H1 (cell line): ENCODE measurements around the gene DIO3. TPM values are rescaled to one million over a fixed set of nuclear protein-coding genes. Genes with fewer than 3 reads are reported as not detected.

ENCODE experiments used
- CTCF ChIA-PET: fragments of 300-600 bp; sonication (Branson Sonifier 250); formaldehyde crosslinking; loops from one replicate; lab custom pipeline; 2021; ENCODE audit not compliant: partially characterized antibody; lab: Charles Lee
- POLR2A ChIA-PET: fragments of 300-600 bp; sonication (Branson Sonifier 250); formaldehyde crosslinking; loops from one replicate; lab custom pipeline; 2021; ENCODE audit warnings: inconsistent platforms; ENCODE audit not compliant: partially characterized antibody; lab: Charles Lee
- DNase-seq, 2 experiments: peaks; one replicate each; pipeline versions ENCODE4 v3.0.0 to v3.0.0-alpha.2; 2010 to 2022; ENCODE audit warnings: low spot score in 2 of 2, low read depth in 1 of 2, mixed read lengths in 1 of 2
- FAIRE-seq: peaks from 2 replicates; lab custom pipeline; 2011; peaks lifted over from hg19 to GRCh38; lab: Jason Lieb, UNC
- H2AFZ ChIP-seq: 2 replicates; pipeline ENCODE4 v1.8.1; 2012; ENCODE audit warnings: low read length, inconsistent platforms
- H2AK5ac ChIP-seq: 2 replicates; pipeline ENCODE4 v1.6.1; 2013; ENCODE audit warnings: low read depth, low read length
- H2BK120ac ChIP-seq: replicated peaks from 2 replicates; pipeline ENCODE3; 2013; ENCODE audit warnings: low read depth, low read length, inconsistent platforms
- H2BK12ac ChIP-seq: 2 replicates; pipeline ENCODE4 v1.6.1; 2013; ENCODE audit warnings: low read depth, low read length
- H2BK15ac ChIP-seq: 2 replicates; pipeline ENCODE4 v1.6.1; 2013; ENCODE audit warnings: low read length
- H2BK20ac ChIP-seq: 2 replicates; pipeline ENCODE4 v1.6.1; 2013; ENCODE audit warnings: low read length
- H2BK5ac ChIP-seq: 2 replicates; pipeline ENCODE4 v1.6.1; 2013; ENCODE audit warnings: low read depth, low read length
- H3K14ac ChIP-seq: 2 replicates; pipeline ENCODE4 v1.6.1; 2013; ENCODE audit warnings: inconsistent platforms; ENCODE audit not compliant: insufficient read length
- H3K18ac ChIP-seq: 2 replicates; pipeline ENCODE4 v1.6.1; 2013; ENCODE audit warnings: low read length; ENCODE audit errors: extremely low read depth
- H3K23ac ChIP-seq: 2 replicates; pipeline ENCODE4 v1.6.1; 2013; ENCODE audit warnings: inconsistent platforms; ENCODE audit not compliant: insufficient read length
- H3K23me2 ChIP-seq: 2 replicates; pipeline ENCODE4 v1.6.1; 2013; ENCODE audit warnings: low read depth, low read length
- H3K27ac ChIP-seq: 2 replicates; pipeline ENCODE4 v1.6.1; 2011; ENCODE audit warnings: low read depth, low read length, inconsistent platforms
- H3K27me3 ChIP-seq, 4 experiments: replicated peaks in 1 of 4; 1 replicate in 1 of 4; 2 replicates in 3 of 4; pipeline versions ENCODE4 v1.6.1 to v1.8.1; 2011 to 2013; ENCODE audit warnings: low read length in 3 of 4, mild to moderate bottlenecking in 3 of 4, inconsistent platforms in 2 of 4, mixed read lengths in 2 of 4, moderate library complexity in 1 of 4; ENCODE audit not compliant: control insufficient read depth in 3 of 4, insufficient read depth in 3 of 4; ENCODE audit errors: extremely low read depth in 1 of 4
- H3K36me3 ChIP-seq, 4 experiments: 2 replicates each; pipeline versions ENCODE4 v1.6.1 to v1.8.1; 2011 to 2013; ENCODE audit warnings: mild to moderate bottlenecking in 4 of 4, low read length in 3 of 4, moderate library complexity in 2 of 4, control low read depth in 1 of 4, inconsistent platforms in 1 of 4; ENCODE audit not compliant: insufficient read depth in 4 of 4, control insufficient read depth in 2 of 4
- H3K4ac ChIP-seq: replicated peaks from 2 replicates; pipeline ENCODE3; 2013; ENCODE audit warnings: low read length, low read depth, mixed read lengths, inconsistent platforms; ENCODE audit not compliant: insufficient read length
- H3K4me1 ChIP-seq, 4 experiments: replicated peaks in 1 of 4; 1 replicate in 1 of 4; 2 replicates in 3 of 4; pipeline versions ENCODE4 v1.6.1 to v1.8.1; 2011 to 2013; ENCODE audit warnings: low read length in 3 of 4, inconsistent platforms in 2 of 4, mixed read lengths in 1 of 4; ENCODE audit not compliant: insufficient read depth in 4 of 4, control insufficient read depth in 3 of 4
- H3K4me2 ChIP-seq, 2 experiments: 2 replicates each; pipeline versions ENCODE4 v1.6.1 to v1.8.1; 2011 to 2013; ENCODE audit warnings: low read depth in 2 of 2, low read length in 2 of 2, control low read depth in 1 of 2, inconsistent platforms in 1 of 2, mild to moderate bottlenecking in 1 of 2; ENCODE audit not compliant: insufficient read depth in 1 of 2
- H3K4me3 ChIP-seq, 4 experiments: fragments of 200-600, 300-600 bp in 1 of 4; sonication (generic), shearing (Covaris generic), sonication (Bioruptor Twin) in 1 of 4; 2 replicates each; pipeline versions ENCODE4 v1.5.1 to v1.8.1; 2011 to 2016; ENCODE audit warnings: low read length in 4 of 4, low read depth in 3 of 4, control low read depth in 2 of 4, inconsistent platforms in 2 of 4, mild to moderate bottlenecking in 2 of 4, mixed read lengths in 1 of 4, moderate library complexity in 1 of 4; ENCODE audit not compliant: insufficient read depth in 2 of 4; ENCODE audit errors: extremely low read depth in 1 of 4
- H3K56ac ChIP-seq: replicated peaks from 2 replicates; pipeline ENCODE3; 2013; ENCODE audit warnings: low read depth, mild to moderate bottlenecking, mixed read lengths, low read length, inconsistent platforms; ENCODE audit not compliant: insufficient read length
- H3K79me1 ChIP-seq: 2 replicates; pipeline ENCODE4 v1.6.1; 2013; ENCODE audit warnings: low read depth, low read length, control low read depth
- H3K79me2 ChIP-seq, 2 experiments: 2 replicates each; pipeline versions ENCODE4 v1.6.1 to v1.8.1; 2012 to 2013; ENCODE audit warnings: low read length in 2 of 2, mild to moderate bottlenecking in 2 of 2, inconsistent platforms in 1 of 2; ENCODE audit not compliant: insufficient read depth in 2 of 2, control insufficient read depth in 1 of 2
- H3K9ac ChIP-seq, 4 experiments: replicated peaks in 1 of 4; 1 replicate in 1 of 4; 2 replicates in 3 of 4; pipeline versions ENCODE4 v1.6.1 to v1.8.1; 2011 to 2013; ENCODE audit warnings: low read depth in 3 of 4, low read length in 3 of 4, control low read depth in 2 of 4, mild to moderate bottlenecking in 2 of 4, moderate library complexity in 2 of 4, inconsistent platforms in 1 of 4; ENCODE audit errors: extremely low read depth in 1 of 4
- H3K9me3 ChIP-seq, 2 experiments: 2 replicates each; pipeline versions ENCODE4 v1.6.1 to v1.8.1; 2012 to 2013; ENCODE audit warnings: mild to moderate bottlenecking in 2 of 2, moderate library complexity in 2 of 2, control low read depth in 1 of 2, inconsistent platforms in 1 of 2, low read depth in 1 of 2, low read length in 1 of 2, mixed read lengths in 1 of 2; ENCODE audit not compliant: insufficient read depth in 2 of 2
- H4K20me1 ChIP-seq, 2 experiments: replicated peaks in 1 of 2; 2 replicates each; pipeline versions ENCODE3 to v1.8.1; 2011 to 2013; ENCODE audit warnings: inconsistent platforms in 2 of 2, low read length in 2 of 2, mild to moderate bottlenecking in 1 of 2; ENCODE audit not compliant: insufficient read depth in 2 of 2, control insufficient read depth in 1 of 2
- H4K5ac ChIP-seq: 2 replicates; pipeline ENCODE4 v1.6.1; 2013; ENCODE audit warnings: low read length, low read depth, mixed read lengths, inconsistent platforms; ENCODE audit not compliant: insufficient read length
- H4K8ac ChIP-seq: 2 replicates; pipeline ENCODE4 v1.8.0; 2013; ENCODE audit warnings: mild to moderate bottlenecking, moderate library complexity, low read length, inconsistent platforms; ENCODE audit not compliant: insufficient read depth; ENCODE audit errors: extremely low read depth
- H4K91ac ChIP-seq: replicated peaks from 2 replicates; pipeline ENCODE3; 2013; ENCODE audit warnings: low read length, mixed read lengths, inconsistent platforms; ENCODE audit not compliant: insufficient read length
- YY1 ChIP-seq: IDR thresholded peaks from 2 replicates; pipeline ENCODE4 v1.6.1; 2011; ENCODE audit warnings: low read depth, mild to moderate bottlenecking, low read length
- WGBS, 2 experiments: shearing (Covaris generic) in 1 of 2; methylation state at CpG; one replicate each; pipeline versions ENCODE4 v1.1.6 to v1.1.7; 2013 to 2015; ENCODE audit warnings: low lambda C conversion rate in 2 of 2, mixed read lengths in 2 of 2, inconsistent platforms in 1 of 2, low coverage in 1 of 2, missing lambda C conversion rate in 1 of 2; ENCODE audit not compliant: insufficient replicate concordance in 2 of 2, insufficient coverage in 1 of 2, insufficient read length in 1 of 2; ENCODE audit errors: extremely low coverage in 1 of 2, missing lambda C conversion rate in 1 of 2; 5-methylcytosine and 5-hydroxymethylcytosine counted together
- polyA plus RNA-seq, 7 experiments: library from polyadenylated mRNA; depleted of rRNA in 3 of 7; stranded (reverse) in 5 of 7; unstranded in 2 of 7; fragments of >200 nt in 5 of 7; fragments of 200-250 nt in 2 of 7; gene quantifications; 1 replicate in 5 of 7; 2 replicates in 1 of 7; 4 replicates in 1 of 7; pipeline versions ENCODE4 v1.2.1 to v1.2.3, GENCODE V29; 2011 to 2013; ENCODE audit warnings: missing spikeins in 2 of 7, mixed read lengths in 2 of 7
- total RNA-seq: library from RNA; stranded (reverse); fragmentation: NEBNext Ultra II Directional; extraction: Animal tissue kit (Norgen Biotek cat#: 25700); gene quantifications from 2 replicates; pipeline ENCODE4 v1.2.1, GENCODE V29; 2021

Gene DIO3
- total and polyA plus RNA-seq, 2 of the 8 experiments (the other 6 are each of a cell fraction or from before 2014, with no cell fraction given): 0.17 to 0.19 TPM

DNA sequence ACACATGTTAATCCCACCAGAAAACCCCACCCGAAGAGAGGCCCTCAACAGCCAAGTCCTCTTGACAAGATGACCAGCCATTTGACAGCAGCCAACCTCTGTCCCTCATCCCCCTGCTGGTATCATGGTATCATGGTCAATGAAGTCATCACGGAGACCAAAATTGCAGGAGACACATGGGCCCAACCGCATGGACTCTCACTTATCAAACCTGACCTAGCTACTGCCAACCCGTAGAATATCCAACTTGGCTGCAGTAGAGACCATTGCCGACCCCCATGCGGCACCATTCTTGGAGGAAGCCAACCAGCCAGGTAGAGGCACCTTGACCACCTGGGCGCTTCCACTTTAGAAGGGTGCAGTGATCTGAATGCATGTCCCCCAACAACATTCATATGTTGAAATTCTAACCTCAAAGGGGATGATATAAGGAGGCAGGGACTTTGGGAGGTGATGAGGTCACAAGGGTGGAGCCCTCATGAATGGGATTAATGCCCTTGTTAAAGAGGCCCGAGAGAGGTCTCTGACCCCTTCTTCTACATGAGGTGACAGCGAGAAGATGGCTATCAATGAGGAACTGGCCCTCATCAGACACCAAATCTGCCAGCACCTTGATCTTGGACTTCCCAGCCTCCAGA, 33.3 kb downstream of the DIO3 start:
- H3K14ac ChIP-seq: no peak overlapping the region
- H3K79me1 ChIP-seq: no peaks in the 10 kb centered on the region
- H2BK15ac ChIP-seq: no peak overlapping the region
- H4K8ac ChIP-seq: no peak overlapping the region
- no peak overlapping the region for H4K5ac ChIP-seq
- no peak overlapping the region for H4K91ac ChIP-seq
- 86% methylated on average over 9 of the region's 9 CpGs; no CpG with 5 or more reads in 1 of the 2 experiments for WGBS, 2 experiments
- no peak overlapping the region for H2AK5ac ChIP-seq
- no peak overlapping the region for H3K4me3 ChIP-seq
- no peak overlapping the region for H3K4ac ChIP-seq
- no peak overlapping the region for H2BK120ac ChIP-seq
- no peak overlapping the region for H3K9ac ChIP-seq
- no peak overlapping the region for H2BK5ac ChIP-seq
- no peak overlapping the region for H2AFZ ChIP-seq
- H4K20me1 ChIP-seq: no peaks in the 10 kb centered on the region
- no peaks in the 10 kb centered on the region for H3K36me3 ChIP-seq
- no peaks in the 10 kb centered on the region for H3K79me2 ChIP-seq
- CTCF ChIA-PET: no interaction called here
- H3K27ac ChIP-seq: no peak overlapping the region
- no peaks in the 10 kb centered on the region for H3K9me3 ChIP-seq
- no peak overlapping the region for H2BK20ac ChIP-seq
- FAIRE-seq (no peak), DNase-seq (no peak)
- no peaks in the 10 kb centered on the region; the same call in 1 of the 2 replicates for H3K23me2 ChIP-seq
- no peak overlapping the region for H3K18ac ChIP-seq
- no peak overlapping the region for H3K23ac ChIP-seq
- H3K56ac ChIP-seq: no peak overlapping the region
- no peak for TF ChIP-seq YY1
- H3K4me2 ChIP-seq: no peak overlapping the region
- H3K27me3 ChIP-seq: no peaks in the 10 kb centered on the region
- POLR2A ChIA-PET: no interaction called here
- H3K4me1 ChIP-seq: no peaks in the 10 kb centered on the region
- no peak overlapping the region for H2BK12ac ChIP-seq
